ENCODE data around the gene RBFA. TPM values are rescaled to one million over a fixed set of nuclear protein-coding genes. Genes with fewer than 3 reads are reported as not detected.
"Not testable (repeated sequence)": the region's sequence is repeated elsewhere in the genome, so short reads cannot be mapped to it uniquely, and the experiment has no call there.

Gene RBFA
- total and polyA plus RNA-seq, 7 donors = 9.0 to 39.5 (median 21.5) TPM

- H3K4me1 ChIP-seq = peaks cover 3 to 26% (median 23%) of the 10 kb centered on the region in 4 donors
- no peaks in the 10 kb centered on the region for H3K27me3 ChIP-seq
- TF ChIP-seq CTCF (IDR thresholded peaks at IDR 0.05) (no peak), EP300 (IDR thresholded peaks at IDR 0.05) (no peak), POLR2AphosphoS5 (IDR thresholded peaks at IDR 0.05) (no peak), POLR2A (IDR thresholded peaks at IDR 0.05) (no peak)
- peak overlapping the region; percentile 79 to 96 (median 90) for H3K4me3 ChIP-seq
- peaks cover 0 to 7% (median 0%) of the 10 kb centered on the region in 4 donors for H3K36me3 ChIP-seq
- H3K9me3 ChIP-seq = no peaks in the 10 kb centered on the region
- DNase-seq = peak; percentile 74
- WGBS, 2 donors = 0% methylated on average over 48 of the region's 48 CpGs
- intact Hi-C loops (cut with DNase I) = loop anchor here (1.0 to 5.0 kb wide), 3 partner anchors 41 to 119 kb away; partner anchors contain the start of gene ADNP2
- H3K27ac ChIP-seq = peak overlapping the region; percentile 91 to 98 (median 96)
Measured at GRCh38 chr18:79988071-79988450, 46.2 kb upstream of the RBFA start.

- intact Hi-C loops (cut with DNase I) = loop anchor here (1.0 to 5.0 kb wide), 4 partner anchors 22 to 119 kb away; partner anchors contain the start of gene ADNP2
- 0 to 1% methylated on average over 71 of the region's 71 CpGs for WGBS, 2 donors
- peak within 1 kb of the TSS; percentile 91 to 98 (median 96) for H3K27ac ChIP-seq
- H3K4me3 ChIP-seq = peak within 1 kb of the TSS; percentile 79 to 96 (median 90)
- H3K27me3 ChIP-seq = no peaks in the 10 kb centered on the region
- H3K36me3 ChIP-seq = peaks cover 0 to 7% (median 0%) of the 10 kb centered on the region in 4 donors
- peak; percentile 90 for DNase-seq
- no peaks in the 10 kb centered on the region for H3K9me3 ChIP-seq
- TF ChIP-seq CTCF (IDR thresholded peaks at IDR 0.05) = no peak
- TF ChIP-seq POLR2AphosphoS5 (IDR thresholded peaks at IDR 0.05) = peak; percentile 92 to 99 (median 96)
- peak; percentile 79 to 92 for TF ChIP-seq POLR2A (IDR thresholded peaks at IDR 0.05)
- TF ChIP-seq EP300 (IDR thresholded peaks at IDR 0.05) = peak in 1 of 4 donors; percentile 25
- peaks cover 3 to 24% (median 22%) of the 10 kb centered on the region in 4 donors for H3K4me1 ChIP-seq
Measured at GRCh38 chr18:79988451-79989194, 45.6 kb upstream of the RBFA start, which contains the start of gene TXNL4A. TXNL4A (minus strand) TSS chr18:79988563; CDS start chr18:79988392, 171 bp downstream.

DNA sequence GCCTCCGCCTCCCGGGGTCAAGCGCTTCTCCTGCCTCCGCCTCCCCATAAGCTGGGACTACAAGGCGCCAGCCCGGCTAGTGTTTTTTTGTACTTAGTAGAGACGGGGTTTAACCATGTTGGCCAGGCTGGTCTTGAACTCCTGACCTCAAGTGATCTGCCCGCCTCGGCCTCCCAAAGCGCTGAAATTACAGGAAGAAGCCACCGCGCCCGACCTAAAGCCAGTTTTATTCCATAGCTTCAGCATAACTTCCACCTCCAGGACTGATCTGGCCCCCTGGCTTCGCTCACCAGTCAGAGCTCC, 45.1 kb upstream of the RBFA start:
- WGBS, 2 donors = 21 to 51% methylated on average over 14 of the region's 14 CpGs
- Histone ChIP-seq H3K36me3 (peaks cover 0 to 7% (median 0%) of the 10 kb centered on the region in 4 donors), H3K9me3 (no peaks in the 10 kb centered on the region), H3K4me3 (peak overlapping the region; percentile 79 to 96 (median 90)), H3K27me3 (no peaks in the 10 kb centered on the region), H3K27ac (peak overlapping the region; percentile 91 to 98 (median 96)), H3K4me1 (peaks cover 3 to 24% (median 22%) of the 10 kb centered on the region in 4 donors)
- TF ChIP-seq EP300 (IDR thresholded peaks at IDR 0.05) (no peak), CTCF (IDR thresholded peaks at IDR 0.05) (no peak), POLR2A (IDR thresholded peaks at IDR 0.05) (no peak), POLR2AphosphoS5 (IDR thresholded peaks at IDR 0.05) (no peak)
- DNase-seq = no peak
- intact Hi-C loops (cut with DNase I) = loop anchor here (1.0 to 5.0 kb wide), 3 partner anchors 21 to 118 kb away; partner anchors contain the start of gene ADNP2

DNA sequence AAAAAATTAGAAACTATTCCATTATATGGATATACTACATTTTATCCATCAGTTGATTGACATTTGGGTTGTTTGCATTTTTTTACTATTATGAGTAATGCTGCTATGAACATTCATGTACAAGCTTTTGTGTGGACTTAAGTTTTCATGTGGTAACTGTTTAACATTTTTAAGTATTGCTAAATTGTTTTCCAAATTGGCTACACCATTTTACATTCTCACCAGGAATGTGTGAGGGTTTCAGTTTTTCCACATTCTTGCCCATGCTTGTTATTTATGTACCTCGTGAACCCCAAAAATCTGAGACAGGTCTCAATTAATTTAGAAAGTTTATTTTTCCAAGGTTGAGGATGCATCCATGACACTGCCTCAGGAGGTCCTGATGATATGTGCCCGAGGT, 42.7 kb upstream of the RBFA start:
- no peaks in the 10 kb centered on the region for H3K27me3 ChIP-seq
- H3K4me1 ChIP-seq = peaks cover 0 to 20% (median 18%) of the 10 kb centered on the region in 4 donors
- H3K36me3 ChIP-seq = no peaks in the 10 kb centered on the region
- no peak for DNase-seq
- H3K9me3 ChIP-seq = no peaks in the 10 kb centered on the region
- no peak overlapping the region for H3K27ac ChIP-seq
- 92 to 94% methylated on average over 2 of the region's 2 CpGs for WGBS, 2 donors
- intact Hi-C loops (cut with DNase I) = no loop called here
- TF ChIP-seq POLR2AphosphoS5 (IDR thresholded peaks at IDR 0.05) (no peak), EP300 (IDR thresholded peaks at IDR 0.05) (no peak), CTCF (IDR thresholded peaks at IDR 0.05) (no peak), POLR2A (IDR thresholded peaks at IDR 0.05) (no peak)
- H3K4me3 ChIP-seq = no peak overlapping the region

GRCh38 chr18:79999701-80000100, 34.5 kb upstream of the RBFA start:
- H3K4me1 ChIP-seq; DNase-seq; H3K36me3 ChIP-seq; H3K27ac ChIP-seq; H3K4me3 ChIP-seq; H3K27me3 ChIP-seq; intact Hi-C loops (cut with DNase I): not testable (repeated sequence)
- WGBS, 2 donors = 86 to 91% methylated on average over 2 of the region's 2 CpGs
- peaks cover 0 to 12% (median 0%) of the 10 kb centered on the region in 4 donors for H3K9me3 ChIP-seq
